ENCODE results near the gene CACNA2D3. TPM values are rescaled to one million over a fixed set of nuclear protein-coding genes. Genes with fewer than 3 reads are reported as not detected.

Gene CACNA2D3
- total RNA-seq, 1 donor from 2014 or later: not detected

DNA sequence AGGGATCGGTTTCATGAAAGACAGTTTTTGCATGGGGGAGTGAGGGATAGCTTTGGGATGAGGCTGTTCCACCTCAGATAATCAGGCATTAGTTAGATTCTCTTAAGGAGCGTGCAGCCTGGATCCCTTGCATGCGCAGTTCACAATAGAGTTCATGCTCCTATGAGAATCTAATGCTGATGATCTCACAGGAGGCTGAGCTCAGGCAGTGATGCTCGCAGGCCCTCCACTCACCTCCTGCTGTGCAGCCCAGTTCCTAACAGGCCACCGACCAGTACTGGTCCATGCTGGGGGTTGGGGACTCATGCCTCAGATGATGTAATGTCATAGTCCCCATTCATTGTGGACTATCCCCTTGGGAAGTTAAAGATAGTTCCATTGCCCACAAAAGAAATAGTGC is 255.8 kb downstream of the CACNA2D3 start:
- Histone ChIP-seq H2AFZ (replicated peaks) (no peak overlapping the region), H3K9ac (no peak overlapping the region), H3K36me3 (no peaks in the 10 kb centered on the region), H3F3A (ENCODE audit: low read depth) (no peaks in the 10 kb centered on the region), H3K79me2 (ENCODE audit: low read depth) (no peaks in the 10 kb centered on the region), H3K9me3 (ENCODE audit: low read depth) (no peaks in the 10 kb centered on the region), H3K27me3 (no peaks in the 10 kb centered on the region), H3K4me1 (no peaks in the 10 kb centered on the region), H4K20me1 (ENCODE audit: low read depth) (no peaks in the 10 kb centered on the region), H3K4me2 (no peak overlapping the region), H3K27ac (no peak overlapping the region), H3K4me3 (no peak overlapping the region)
- H3K36me3 Mint-ChIP-seq: no peaks in the 10 kb centered on the region
- DNase-seq (ENCODE audit: low spot score): no peak
- H3K4me1 Mint-ChIP-seq: peaks cover 7% of the 10 kb centered on the region
- TF ChIP-seq EZH2phosphoT487 (IDR thresholded peaks at IDR 0.05) (no peak), EZH2 (IDR thresholded peaks at IDR 0.05) (no peak)
- TF ChIP-seq, protein P1, sequence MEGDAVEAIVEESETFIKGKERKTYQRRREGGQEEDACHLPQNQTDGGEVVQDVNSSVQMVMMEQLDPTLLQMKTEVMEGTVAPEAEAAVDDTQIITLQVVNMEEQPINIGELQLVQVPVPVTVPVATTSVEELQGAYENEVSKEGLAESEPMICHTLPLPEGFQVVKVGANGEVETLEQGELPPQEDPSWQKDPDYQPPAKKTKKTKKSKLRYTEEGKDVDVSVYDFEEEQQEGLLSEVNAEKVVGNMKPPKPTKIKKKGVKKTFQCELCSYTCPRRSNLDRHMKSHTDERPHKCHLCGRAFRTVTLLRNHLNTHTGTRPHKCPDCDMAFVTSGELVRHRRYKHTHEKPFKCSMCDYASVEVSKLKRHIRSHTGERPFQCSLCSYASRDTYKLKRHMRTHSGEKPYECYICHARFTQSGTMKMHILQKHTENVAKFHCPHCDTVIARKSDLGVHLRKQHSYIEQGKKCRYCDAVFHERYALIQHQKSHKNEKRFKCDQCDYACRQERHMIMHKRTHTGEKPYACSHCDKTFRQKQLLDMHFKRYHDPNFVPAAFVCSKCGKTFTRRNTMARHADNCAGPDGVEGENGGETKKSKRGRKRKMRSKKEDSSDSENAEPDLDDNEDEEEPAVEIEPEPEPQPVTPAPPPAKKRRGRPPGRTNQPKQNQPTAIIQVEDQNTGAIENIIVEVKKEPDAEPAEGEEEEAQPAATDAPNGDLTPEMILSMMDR (IDR thresholded peaks at IDR 0.05): no peak
- H3K27me3 Mint-ChIP-seq (ENCODE audit: insufficient read depth, low read depth): no peaks in the 10 kb centered on the region
- H3K9me3 Mint-ChIP-seq: no peaks in the 10 kb centered on the region
- H3K27ac Mint-ChIP-seq: no peak overlapping the region
- no peak overlapping the region for H3K4me3 Mint-ChIP-seq

DNA sequence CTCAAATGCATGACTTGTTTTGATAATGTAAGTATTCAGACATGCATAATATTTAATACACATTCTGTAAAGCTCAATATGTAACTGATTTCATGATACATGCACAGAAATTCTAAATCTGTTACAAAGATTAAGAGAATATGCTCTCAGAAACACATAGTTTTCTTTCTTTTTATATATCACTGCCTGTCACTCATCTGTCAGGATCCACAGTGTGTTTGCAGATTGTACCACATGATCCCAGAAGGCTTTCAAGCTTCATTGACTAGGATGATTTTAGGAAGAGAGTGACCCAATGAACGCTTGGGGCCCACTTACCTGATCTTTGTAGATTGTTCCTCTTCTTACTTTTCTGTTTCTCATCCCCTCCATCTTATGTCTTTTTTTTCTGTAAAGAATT is 261.9 kb downstream of the CACNA2D3 start:
- H3K4me2 ChIP-seq: no peak overlapping the region
- H3K4me1 Mint-ChIP-seq: peaks cover 4% of the 10 kb centered on the region
- H3K9ac ChIP-seq: no peak overlapping the region
- no peaks in the 10 kb centered on the region for H3K36me3 ChIP-seq
- TF ChIP-seq EZH2 (IDR thresholded peaks at IDR 0.05): no peak
- TF ChIP-seq, protein P1 (IDR thresholded peaks at IDR 0.05): no peak
- TF ChIP-seq EZH2phosphoT487 (IDR thresholded peaks at IDR 0.05): no peak
- peaks cover 3% of the 10 kb centered on the region for H3K9me3 Mint-ChIP-seq
- no peak overlapping the region for H3K27ac Mint-ChIP-seq
- no peaks in the 10 kb centered on the region for H3K9me3 ChIP-seq (ENCODE audit: low read depth)
- no peaks in the 10 kb centered on the region for H3K27me3 Mint-ChIP-seq (ENCODE audit: insufficient read depth, low read depth)
- H3K27me3 ChIP-seq: no peaks in the 10 kb centered on the region
- H3F3A ChIP-seq (ENCODE audit: low read depth): no peaks in the 10 kb centered on the region
- no peaks in the 10 kb centered on the region for H4K20me1 ChIP-seq (ENCODE audit: low read depth)
- no peak overlapping the region for H3K4me3 Mint-ChIP-seq
- H3K36me3 Mint-ChIP-seq: no peaks in the 10 kb centered on the region
- no peak overlapping the region for H2AFZ ChIP-seq (replicated peaks)
- H3K4me3 ChIP-seq: no peak overlapping the region
- no peaks in the 10 kb centered on the region for H3K79me2 ChIP-seq (ENCODE audit: low read depth)
- DNase-seq (ENCODE audit: low spot score): no peak
- H3K4me1 ChIP-seq: no peaks in the 10 kb centered on the region
- H3K27ac ChIP-seq: no peak overlapping the region

GRCh38 chr3:54390582-54390981 is 268.2 kb downstream of the CACNA2D3 start:
- H3K27ac Mint-ChIP-seq: no peak overlapping the region
- no peak for DNase-seq (ENCODE audit: low spot score)
- no peak overlapping the region for H3K27ac ChIP-seq

More at GRCh38 chr3:54390582-54390981, 268.2 kb downstream of the CACNA2D3 start:
- Histone ChIP-seq H3K9me3 (ENCODE audit: low read depth) (no peaks in the 10 kb centered on the region), H3K9ac (no peak overlapping the region), H4K20me1 (ENCODE audit: low read depth) (no peaks in the 10 kb centered on the region), H2AFZ (replicated peaks) (no peak overlapping the region), H3K4me3 (no peak overlapping the region), H3F3A (ENCODE audit: low read depth) (no peaks in the 10 kb centered on the region), H3K36me3 (no peaks in the 10 kb centered on the region), H3K4me1 (no peaks in the 10 kb centered on the region), H3K4me2 (no peak overlapping the region), H3K79me2 (ENCODE audit: low read depth) (no peaks in the 10 kb centered on the region), H3K27me3 (no peaks in the 10 kb centered on the region)
- Mint-ChIP-seq H3K4me1 (no peaks in the 10 kb centered on the region), H3K4me3 (no peak overlapping the region), H3K9me3 (peaks cover 3% of the 10 kb centered on the region), H3K36me3 (no peaks in the 10 kb centered on the region), H3K27me3 (ENCODE audit: insufficient read depth, low read depth) (no peaks in the 10 kb centered on the region)
- TF ChIP-seq EZH2phosphoT487 (IDR thresholded peaks at IDR 0.05) (no peak), EZH2 (IDR thresholded peaks at IDR 0.05) (no peak)
- TF ChIP-seq, protein P1 (IDR thresholded peaks at IDR 0.05): no peak
